Measurements from ENCODE around the gene FAM131B. TPM values are rescaled to one million over a fixed set of nuclear protein-coding genes. Genes with fewer than 3 reads are reported as not detected.
"Not testable (repeated sequence)": the region's sequence is repeated elsewhere in the genome, so short reads cannot be mapped to it uniquely, and the experiment has no call there.

The FAM131B gene
- total RNA-seq, 1 experiment from 2014 or later = 1.1 TPM

DNA sequence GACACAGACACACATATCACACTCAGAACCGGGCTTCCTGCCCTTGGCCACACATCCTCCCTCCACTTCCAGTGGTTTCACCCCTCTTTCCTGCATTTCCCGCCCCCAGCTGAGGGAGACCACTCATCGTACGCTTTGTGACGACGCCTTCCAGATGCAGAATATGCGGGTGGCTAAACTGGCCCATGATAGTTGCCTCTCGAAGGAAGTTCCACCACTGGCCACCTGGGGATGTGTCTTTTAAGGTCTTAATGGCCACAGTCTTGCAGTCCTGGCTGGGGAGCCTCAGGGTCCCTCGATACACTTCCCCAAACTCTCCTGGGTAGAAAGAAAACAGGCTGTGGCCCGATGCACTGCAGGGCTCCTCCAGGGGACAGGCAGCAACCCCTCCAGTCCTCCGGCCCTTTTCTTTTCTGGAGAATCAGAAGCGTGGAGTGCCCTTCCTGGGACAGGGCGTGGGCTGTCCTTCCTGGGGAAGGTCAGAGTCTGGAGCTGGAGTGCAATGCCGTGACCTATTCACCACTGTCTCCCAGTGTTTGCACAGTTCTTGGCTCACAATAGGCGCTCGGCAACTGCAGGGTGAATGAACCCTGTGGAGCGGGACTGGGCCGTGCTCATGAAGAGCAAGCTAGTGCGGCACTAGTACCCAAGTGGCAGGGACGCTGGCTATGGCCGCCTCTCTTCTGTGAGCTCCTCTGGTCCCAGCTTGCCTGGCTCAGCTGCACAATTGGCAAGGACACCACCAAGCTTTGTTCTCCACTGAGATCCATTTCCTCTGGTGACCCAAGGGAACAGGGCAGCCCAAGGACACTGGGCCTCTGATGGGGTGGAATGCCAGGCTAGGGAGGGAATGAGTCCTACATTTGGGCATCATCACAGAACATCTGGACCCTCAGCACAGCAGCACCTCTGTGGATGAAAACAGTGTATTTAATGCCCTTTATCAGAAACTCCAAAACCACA, 33.0 kb upstream of the FAM131B start:
- DNase-seq (ENCODE audit: low read depth) = no peak

DNA sequence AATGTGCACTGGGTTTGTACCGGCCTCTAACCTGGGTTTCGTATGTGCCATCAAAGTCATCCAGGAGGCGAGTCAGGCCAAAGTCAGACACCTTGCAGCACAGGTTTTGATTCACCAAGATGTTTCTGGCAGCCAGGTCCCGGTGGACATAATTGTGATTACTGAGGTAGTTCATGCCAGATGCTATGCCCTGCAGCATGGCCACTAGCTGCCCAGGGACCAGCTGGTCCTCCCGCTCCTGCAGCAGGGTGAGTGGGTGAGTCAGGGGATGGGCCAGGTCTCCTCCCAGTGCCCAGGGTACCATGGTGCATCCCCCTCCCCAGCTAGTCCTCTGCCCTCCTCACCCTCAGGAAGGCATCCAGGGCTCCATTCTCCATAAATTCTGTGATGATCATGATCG, 32.3 kb upstream of the FAM131B start:
- DNase-seq (ENCODE audit: low read depth) = no peak

DNA sequence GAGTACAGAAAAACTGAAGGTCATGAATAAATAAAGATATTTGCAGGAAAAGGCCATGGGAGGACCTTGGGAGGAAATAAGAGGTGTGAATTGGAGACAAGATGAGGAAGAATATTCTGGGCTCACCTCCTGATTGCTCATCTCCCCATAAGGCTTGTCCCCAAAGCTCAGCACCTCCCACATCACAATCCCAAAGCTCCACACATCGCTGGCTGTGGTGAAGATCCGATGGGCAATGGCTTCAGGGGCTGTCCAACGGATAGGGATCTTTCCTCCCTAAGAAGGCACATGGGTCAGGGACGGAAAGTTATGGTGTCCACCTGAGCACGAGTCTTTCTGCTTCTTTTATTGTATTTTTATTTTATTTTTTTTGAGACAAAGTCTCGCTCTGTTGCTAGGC, 31.6 kb upstream of the FAM131B start:
- DNase-seq (ENCODE audit: low read depth) = no peak

DNA sequence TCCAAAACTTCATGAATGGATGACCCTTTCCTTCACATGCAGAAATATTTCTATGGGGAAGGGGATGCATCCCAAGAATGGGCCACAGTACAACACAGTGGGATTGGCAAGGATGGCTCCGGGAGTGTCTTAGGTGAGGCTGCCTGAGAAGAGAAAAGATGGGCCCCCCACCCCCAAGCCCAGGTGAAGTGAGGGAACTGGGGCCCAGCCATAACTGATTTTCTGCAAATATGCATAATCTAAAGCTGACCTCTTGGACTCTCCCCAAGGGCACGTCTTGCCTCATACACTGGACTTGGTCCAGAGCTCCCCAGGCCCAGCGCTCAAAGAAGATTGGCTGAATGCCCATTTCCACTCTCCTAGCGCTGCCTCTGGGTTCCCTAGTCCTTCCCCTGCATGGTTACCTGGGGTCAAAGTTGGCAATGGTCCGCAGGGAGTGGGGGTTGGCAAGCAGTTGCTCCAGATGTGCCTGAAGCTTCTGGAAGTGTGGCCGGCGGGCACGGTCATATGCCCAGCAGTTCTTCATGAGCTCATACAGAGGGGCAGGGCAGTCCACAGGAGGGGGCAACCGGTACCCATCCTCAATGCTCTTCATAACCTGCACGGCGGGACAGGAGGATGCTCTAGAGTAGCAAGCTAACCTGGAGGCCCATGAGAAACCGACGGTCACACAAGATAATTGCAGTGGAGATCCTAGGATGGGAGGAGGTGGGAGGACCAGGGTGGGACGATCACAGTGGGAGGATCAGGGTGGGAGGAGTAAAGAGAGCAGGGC, 30.9 kb upstream of the FAM131B start:
- no peak for DNase-seq (ENCODE audit: low read depth)

DNA sequence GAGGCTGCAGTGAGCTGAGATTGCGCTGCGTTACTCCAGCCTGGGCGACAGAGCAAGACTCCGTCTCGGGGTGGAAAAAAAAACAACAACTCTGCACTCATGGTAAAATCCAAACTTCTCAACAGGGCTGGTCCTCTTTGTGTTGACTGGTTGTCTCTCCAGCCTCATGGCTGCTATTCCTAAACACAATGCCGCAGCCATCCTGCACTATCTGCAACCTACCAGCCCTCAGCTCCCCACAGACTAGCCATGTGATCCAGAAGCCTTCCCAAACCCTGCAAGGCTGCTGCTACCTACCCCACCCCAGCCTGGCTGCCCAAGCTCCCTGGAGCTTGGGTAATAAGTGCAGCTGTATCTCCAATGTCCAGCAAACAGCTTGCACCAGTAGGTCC, 30.4 kb upstream of the FAM131B start:
- no peak for DNase-seq (ENCODE audit: low read depth)

DNA sequence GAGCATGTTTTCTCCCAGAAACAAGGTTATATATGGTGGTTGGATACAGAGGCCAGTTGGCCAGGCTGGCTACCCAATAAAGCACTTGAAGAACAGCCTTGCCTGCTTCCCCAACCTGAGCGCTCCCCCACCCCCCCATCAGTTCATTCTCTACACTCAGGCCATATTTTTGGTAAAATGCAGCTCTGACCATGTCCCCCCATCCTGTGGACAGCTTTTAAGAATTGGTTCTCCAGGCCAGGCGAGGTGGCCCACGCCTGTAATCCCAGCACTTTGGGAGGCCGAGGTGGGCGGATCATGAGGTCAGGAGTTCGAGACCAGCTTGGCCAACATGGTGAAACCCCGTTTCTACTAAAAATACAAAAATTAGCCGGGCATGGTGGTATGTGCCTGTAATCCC, 29.9 kb upstream of the FAM131B start:
- DNase-seq (ENCODE audit: low read depth) = not testable (repeated sequence)

DNA sequence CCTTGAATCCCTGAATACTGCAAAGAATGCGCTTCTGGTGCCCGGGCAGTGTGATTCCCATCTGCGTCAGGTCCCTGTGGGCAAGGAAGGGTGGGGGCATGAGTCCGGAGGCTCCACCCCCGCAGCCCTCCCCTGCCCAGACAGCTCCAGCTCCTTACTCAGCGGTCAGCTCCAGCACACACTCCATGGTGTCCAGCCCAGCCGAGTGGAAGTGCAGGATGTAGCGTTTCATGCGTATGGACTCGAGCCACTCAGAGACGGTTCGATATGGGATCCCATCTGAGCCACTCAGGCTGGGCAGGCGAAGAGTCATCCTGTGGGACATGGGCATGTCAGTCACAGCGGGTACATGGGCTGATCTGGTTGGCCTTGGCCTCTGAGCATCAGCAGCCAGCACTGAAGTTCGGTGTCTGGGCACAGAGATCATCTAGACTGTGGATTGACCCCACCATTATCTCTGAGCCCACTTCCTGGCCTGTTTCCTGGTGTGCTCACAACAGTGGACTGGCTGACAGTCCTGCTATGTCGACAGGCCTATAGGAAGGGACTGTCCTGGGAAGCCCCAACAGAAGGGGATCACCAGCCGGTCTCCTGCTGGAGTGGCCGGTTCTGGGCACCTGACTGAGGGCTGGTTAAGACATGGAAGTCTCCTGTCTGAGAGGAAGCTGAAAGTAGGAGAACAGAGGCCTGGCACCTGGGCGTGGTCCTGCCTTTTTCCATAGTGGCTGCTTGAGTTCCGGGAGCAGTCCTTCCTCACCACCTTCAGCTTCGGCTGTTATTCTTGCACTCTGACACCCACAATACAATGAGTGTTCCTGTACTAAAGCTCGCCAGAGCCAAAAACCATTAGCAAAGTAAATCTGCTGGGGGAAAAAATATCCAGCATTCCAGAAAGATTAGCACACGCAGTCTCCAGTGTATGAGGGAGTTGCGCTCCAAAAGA, 29.2 kb upstream of the FAM131B start:
- DNase-seq (ENCODE audit: low read depth) = peak; percentile 91

DNA sequence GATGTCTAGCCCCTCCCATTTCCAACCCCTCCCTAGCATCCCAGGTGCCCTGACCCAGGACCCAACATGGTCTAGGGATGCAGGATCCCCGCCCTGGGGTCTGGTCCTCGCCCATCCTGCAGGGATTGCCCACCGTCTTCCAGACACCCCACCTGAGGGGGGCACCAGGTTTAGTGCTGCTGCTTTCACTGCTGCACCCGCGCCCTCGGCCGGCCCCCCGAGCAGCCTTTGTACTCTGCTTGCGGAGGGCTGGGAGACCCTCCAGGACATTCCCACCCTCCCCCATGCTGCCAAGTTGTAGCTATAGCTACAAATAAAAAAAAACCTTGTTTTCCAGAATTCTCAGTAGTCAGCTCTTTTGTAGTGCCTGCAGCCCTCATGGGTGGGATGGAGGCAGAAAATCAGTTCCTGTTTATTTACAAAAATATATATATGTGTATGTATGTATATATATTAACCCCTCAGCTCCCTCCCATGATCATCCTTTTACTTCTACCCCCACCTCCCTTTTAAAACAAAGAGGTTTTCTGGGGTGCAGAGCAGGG, 28.3 kb upstream of the FAM131B start:
- no peak for DNase-seq (ENCODE audit: low read depth)

DNA sequence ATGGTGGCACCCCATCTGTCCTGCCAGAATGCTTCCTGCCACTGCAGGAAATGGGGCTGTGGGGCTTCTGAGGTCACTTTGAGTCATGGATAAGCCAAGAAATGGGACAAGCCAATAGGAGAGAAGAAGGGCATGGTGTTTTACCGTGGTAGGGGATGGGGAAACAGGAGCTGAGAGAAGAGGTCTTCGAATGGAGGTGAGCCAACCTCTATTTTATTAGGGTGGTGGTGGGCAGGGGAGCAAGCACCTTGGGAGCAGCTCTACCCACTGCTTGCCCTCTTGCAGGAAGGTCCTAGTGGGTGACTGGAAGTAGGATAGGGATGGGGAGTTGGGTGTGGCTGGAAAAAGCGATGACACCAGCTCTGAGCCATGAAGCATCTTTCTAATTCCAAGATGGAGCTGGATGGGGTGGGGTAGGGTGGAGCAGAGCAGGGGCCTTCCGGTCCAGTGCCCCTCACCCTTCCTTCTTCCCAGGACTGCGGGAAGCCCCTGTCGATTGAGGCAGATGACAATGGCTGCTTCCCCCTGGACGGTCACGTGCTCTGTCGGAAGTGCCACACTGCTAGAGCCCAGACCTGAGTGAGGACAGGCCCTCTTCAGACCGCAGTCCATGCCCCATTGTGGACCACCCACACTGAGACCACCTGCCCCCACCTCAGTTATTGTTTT, 27.7 kb upstream of the FAM131B start:
- DNase-seq (ENCODE audit: low read depth) = no peak

DNA sequence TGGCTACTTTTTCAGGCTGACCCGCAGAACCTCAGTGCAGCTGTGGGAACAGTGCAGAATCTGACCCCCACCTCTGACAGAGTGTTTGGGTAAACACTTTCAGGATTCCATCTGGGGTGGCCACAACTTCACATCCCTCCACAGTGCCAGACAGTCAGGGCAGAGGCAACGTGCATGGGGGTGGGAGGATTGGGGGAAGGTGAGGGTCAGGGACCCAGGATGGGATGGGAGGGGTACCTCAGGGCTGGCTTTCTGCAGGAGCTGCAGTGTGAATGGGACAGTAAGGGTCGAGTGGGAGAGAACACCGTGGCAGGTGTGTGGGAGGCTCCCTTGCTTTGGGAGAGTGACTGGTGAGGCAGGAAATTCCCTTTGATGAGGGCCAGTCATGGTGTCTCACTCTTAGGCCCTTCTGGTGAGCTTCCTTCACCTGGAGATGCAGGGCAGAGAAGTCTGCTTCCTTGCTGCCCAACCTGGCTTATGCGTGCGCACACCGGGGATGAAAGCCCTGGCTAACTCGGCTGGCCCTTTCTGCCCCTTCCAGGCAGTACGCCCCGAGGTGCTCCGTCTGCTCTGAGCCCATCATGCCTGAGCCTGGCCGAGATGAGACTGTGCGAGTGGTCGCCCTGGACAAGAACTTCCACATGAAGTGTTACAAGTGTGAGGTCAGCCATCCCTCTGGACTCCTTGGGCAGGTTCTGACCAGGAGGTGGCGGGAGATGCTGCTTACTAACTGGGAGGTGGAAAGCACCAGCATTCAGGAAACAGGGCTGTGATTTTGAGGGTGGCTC, 27.0 kb upstream of the FAM131B start:
- DNase-seq (ENCODE audit: low read depth) = no peak

DNA sequence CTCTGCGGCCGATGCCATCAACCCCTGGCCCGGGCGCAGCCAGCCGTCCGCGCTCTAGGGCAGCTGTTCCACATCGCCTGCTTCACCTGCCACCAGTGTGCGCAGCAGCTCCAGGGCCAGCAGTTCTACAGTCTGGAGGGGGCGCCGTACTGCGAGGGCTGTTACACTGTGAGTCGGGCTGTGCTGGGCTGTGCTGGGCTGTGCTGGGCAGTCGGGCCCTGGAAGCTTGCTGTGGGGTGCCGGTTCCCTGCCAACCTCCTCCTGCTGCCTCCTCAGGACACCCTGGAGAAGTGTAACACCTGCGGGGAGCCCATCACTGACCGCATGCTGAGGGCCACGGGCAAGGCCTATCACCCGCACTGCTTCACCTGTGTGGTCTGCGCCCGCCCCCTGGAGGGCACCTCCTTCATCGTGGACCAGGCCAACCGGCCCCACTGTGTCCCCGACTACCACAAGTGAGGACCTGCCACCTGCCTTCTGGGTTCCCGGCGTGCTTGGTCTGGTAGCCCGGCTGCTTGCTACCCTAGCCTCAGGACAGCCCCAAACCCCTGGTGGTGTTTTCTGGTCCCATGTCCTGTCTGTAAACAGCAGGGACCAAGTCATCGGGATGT, 26.1 kb upstream of the FAM131B start:
- no peak for DNase-seq (ENCODE audit: low read depth)

DNA sequence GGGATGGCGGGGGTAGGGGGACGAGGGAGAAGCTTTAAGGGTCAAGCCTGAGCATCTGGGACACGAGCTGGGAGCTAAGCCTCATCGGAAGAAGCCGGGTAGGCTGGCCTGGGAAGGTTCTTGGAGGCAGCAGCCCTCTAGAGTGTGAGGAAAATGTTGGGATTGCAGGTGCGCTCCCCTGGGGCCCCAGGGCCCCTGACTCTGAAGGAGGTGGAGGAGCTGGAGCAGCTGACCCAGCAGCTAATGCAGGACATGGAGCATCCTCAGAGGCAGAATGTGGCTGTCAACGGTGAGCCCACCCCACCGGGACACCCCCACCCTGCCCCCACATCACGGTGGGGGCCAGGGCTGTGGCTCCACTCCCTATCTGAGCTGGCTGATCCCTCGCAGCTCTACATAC, 25.5 kb upstream of the FAM131B start:
- DNase-seq (ENCODE audit: low read depth) = no peak

DNA sequence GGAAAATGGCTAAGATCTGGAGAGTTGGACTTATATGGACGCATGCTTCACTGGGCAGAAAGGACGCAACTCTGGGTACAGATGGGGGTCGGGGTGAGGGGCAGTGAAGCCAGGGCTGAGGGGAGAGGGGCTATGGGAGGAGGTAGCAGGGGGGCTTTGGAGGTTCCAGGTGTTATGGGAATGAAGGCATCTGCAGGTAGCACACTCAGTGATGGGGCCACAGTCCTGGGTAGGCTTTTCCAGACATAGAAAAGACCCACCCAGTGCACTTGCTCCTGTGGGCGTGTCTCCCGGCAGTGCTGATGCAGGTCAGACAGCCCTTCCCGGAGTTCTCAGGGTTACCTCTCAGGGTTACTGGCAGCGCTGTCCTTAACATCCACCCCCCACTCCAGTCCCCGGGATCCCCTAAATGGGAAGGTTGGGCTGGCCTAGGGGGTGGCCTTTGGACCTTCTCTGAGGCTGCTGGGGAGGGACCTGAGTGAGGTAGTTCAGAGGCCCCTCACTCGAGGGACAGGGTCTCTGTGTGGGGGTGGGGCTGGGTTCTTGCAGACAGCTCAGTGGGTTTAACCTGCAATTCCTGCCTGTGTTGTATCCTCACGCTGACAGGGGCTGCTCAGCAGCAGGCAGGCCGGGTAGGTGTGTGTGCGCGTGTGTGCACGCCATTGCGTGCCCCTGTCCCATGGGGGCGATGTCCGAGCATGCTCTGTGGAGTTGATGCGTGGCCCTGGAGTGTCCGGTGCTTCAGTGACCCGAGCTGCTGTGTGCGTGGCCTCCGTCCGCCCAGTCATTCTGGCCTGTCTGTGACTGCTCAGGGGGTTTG, 24.9 kb upstream of the FAM131B start:
- DNase-seq (ENCODE audit: low read depth) = no peak

DNA sequence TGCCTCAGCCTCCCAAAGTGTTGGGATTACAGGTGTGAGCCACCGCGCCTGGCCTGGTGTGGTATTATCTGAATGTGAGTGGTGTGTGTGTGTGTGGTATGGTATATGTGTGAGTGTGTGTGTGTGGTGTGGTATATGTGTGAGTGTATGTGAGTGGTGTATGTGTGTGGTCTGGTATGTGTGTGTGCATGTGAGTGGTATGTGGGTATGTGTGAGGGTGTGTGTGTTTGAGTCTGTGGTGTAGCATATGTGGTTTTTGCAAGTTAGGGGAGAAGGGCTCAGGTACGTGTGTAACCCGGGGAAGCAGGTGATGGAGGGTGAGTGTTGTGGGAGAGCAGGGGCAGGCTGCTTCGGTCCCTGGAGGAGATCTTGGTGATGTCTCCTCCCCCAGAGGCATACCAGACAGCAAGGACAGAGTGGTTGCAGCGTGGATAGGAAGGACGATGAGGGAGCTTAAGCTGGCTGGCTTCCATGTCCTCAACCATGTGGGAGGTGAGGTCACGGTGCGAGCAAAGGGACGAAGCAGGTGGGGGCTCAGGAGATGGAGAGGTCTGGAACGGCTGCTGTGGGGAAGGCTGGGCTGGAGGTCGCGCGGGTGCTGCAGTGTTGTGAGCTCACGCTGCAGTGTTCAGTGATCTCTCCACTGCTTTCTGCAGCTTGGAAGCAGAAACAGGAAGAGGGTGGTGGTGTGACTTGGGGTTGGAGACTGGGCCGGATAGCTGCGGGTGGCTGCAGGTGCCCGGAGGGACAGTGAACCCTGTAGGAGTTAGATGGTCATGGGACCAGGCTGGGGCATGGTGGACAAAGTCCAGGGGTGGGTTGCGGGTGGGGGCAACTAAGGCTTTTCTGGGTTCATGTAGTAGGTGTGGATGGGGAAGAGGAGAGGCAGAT, 23.6 kb upstream of the FAM131B start:
- DNase-seq (ENCODE audit: low read depth) = no peak

DNA sequence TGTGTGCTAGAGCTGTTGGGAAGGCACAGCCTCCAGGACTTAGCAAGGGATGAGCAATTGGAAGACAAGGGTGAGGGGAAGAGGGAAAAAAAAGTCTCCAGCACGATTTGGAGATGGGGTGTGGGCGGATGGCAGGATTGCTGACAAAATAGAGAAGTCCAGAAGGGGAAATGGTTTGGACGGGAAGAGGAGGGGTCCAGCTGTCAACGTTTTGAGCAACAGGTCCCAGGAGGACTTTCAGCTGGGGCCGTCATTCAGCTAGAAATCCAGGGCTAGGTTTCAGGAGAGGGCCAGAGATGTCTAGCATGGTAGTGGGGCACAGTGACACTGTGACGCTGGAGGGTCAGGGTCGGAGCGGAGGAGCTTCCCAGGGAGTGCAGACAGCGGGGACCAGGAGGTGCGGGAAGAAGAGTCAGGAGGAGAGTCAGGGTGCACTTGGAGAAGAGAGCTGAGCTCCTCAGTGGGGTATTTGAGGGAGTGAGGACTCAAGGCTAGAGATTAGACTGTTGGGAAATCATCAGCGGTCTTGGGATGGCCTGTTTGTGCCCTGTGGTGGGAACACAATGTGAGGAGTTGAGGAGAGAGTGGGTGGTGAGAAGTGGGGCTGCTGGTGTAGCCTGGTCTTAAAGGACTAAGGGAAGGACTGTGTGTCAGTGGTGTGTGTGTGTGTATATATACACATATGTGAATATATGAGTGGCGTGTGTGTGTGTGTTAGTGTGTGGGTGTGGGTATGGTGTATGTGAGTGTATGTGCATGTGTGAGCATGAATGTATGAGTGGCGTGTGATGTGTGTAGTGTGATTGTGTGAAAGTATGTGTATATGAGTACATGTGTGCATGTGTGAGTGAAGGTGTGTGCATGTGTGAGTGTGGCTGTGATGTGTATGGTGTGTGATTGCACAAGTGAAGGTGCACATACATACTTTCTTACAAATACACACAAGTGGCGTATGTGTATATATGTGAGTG, 22.4 kb upstream of the FAM131B start:
- DNase-seq (ENCODE audit: low read depth) = peak; percentile 74

DNA sequence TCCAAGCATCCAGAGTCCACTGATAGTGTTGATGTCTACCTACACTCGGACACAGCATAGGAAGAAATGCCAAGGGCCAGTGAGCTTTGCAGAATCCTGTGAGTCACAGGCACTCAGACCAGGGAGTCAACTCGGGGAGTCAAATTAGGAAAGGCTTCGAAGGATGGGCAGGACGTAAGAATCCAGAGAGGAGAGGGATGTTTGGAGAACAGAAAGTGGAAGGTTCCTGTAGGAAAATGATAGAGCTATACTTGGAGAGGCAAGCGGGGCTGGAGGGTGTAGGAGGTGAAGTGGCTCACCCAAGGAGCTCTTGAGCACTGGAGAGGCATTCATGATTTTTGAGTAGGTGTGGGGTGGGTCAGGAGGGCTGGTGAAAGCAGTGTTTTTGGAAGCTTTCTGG, 21.6 kb upstream of the FAM131B start:
- peak; percentile 78 for DNase-seq (ENCODE audit: low read depth)

DNA sequence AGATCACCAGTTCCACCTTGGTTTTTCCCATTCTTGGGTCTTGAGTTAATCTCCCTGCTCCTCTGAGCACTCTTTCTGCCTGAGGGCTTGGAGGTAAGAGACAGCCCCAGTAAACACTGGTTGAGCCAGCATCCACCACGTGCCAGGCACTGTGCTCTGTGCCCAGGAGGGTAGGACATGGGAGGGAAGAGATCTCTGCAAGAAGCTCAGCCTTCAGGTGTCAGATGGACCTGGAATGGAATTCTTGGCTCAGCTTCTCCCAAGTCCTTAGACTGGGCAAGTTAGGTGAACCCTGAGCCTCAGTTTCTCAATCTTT, 21.1 kb upstream of the FAM131B start:
- no peak for DNase-seq (ENCODE audit: low read depth)

All from LHCN-M2 (cell line).